ENCODE measurements around the gene CLEC2D.
"Not testable (repeated sequence)": the region's sequence is repeated elsewhere in the genome, so short reads cannot be mapped to it uniquely, and the experiment has no call there.

CLEC2D gene

DNA sequence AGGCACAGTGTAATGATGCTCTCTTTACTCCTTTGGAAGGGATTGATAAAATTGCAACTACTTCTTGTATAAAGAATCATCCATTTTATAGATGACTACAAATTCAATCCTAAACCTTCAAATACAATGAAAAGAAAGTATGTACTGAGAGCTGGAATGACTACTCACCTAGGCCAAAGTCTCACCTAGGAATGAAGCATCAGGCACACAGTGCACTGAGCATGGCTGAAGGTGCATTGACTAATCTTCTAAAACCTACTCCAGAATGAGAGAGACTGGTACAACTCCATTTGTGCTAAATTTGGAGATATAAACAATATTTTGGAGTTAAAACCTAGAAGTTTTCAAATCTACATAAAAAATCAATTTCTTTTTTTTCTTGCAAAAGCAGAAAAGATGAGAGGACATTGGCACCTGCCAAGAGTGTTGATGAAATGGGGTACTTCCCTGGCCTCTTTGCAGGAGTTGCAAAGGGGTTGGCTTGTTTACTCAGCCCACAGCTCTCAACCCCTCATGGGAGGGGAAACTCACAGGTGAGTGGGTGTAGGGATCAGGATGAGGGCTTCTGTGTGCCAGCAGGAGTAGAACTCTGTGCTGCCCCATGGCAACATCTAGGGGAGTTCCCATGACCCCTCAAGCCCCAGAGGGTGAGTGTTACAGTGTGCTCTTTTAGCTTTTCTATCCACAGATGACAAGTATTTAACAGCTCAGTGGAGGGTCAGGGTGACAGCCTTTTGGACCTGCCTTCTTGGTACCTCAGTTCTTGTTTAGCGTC, 32.1 kb downstream of the CLEC2D start:
- DNase-seq = no peak

DNA sequence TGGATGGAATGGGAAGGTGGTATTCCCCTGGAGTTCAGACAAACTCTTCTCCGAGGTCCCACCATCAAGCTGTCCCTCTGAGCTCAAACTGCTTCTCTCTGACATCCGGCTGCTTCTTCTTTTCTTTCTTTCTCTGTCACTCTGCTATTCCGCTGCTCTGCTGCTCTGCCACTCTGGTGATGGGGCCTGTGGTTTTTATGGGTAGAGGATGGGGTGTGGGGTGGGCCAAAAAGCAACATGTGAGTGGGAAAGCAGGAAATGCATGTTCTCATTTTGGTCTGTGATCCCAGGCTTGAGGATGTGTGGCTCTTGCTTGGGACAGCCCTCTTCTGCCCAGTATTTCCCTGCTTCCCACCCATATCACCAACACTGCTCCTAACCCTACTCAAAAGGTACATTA, 32.7 kb downstream of the CLEC2D start:
- no peak for DNase-seq

DNA sequence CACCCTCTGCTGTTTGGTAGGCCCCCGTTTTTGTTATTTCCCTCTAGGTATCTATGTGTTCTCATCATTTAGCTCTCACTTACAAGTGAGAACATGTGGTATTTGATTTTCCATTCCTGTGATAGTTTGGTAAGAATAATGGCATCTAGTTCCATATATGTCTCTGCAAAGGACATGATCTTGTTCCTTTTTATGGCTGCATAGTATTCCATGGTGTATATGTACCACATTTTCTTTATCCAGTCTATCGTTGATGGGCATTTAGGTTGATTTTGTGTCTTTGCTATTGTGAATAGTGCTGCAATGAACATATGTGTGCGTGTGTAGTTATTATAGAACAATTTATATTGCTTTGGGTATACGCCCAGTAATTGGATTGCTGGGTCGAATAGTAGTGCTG, 35.0 kb downstream of the CLEC2D start:
- DNase-seq = not testable (repeated sequence)

DNA sequence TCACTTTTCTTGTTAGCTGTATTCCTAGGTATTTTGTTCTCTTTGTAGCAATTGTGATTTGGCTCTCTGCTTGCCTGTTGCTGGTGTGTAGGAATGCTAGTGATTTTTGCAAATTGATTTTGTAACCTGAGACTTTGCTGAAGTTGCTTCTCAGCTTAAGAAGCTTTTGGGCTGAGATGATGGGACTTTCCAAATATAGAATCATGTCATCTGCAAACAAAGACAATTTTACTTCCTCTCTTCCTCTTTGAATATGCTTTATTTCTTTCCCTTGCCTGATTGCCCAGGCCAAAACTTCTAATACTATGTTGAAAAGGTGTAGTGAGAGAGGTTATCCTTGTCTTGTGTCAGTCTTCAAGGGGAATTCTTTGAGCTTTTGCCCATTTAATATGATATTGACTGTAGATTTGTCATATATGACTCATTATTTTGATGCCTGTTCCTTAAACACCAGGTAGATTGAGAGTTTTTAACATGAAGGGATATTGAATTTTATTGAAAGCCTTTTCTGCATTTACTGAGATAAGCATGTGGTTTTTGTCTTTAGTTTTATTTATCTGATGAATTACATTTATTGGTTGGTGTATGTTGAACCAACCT, 36.7 kb downstream of the CLEC2D start:
- DNase-seq = no peak

DNA sequence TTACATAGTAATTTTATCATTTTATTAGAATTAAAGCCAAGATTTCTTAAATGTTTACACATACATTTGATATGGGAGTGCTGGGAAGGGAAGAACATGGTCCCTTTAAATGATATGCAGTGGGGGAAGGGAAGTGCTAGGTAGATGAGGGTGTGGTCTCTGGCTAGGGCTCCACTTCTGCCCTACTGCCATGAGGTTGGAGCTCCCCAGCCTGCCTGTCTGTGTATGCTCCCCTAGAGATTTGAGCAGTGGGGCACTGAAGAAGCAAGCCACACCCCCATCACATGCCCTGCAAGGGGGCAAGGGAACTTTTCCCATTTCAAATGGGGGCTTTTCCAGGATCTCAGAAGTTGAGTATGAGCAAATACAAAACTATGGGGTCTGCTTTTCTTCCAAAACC, 37.8 kb downstream of the CLEC2D start:
- DNase-seq = no peak

DNA sequence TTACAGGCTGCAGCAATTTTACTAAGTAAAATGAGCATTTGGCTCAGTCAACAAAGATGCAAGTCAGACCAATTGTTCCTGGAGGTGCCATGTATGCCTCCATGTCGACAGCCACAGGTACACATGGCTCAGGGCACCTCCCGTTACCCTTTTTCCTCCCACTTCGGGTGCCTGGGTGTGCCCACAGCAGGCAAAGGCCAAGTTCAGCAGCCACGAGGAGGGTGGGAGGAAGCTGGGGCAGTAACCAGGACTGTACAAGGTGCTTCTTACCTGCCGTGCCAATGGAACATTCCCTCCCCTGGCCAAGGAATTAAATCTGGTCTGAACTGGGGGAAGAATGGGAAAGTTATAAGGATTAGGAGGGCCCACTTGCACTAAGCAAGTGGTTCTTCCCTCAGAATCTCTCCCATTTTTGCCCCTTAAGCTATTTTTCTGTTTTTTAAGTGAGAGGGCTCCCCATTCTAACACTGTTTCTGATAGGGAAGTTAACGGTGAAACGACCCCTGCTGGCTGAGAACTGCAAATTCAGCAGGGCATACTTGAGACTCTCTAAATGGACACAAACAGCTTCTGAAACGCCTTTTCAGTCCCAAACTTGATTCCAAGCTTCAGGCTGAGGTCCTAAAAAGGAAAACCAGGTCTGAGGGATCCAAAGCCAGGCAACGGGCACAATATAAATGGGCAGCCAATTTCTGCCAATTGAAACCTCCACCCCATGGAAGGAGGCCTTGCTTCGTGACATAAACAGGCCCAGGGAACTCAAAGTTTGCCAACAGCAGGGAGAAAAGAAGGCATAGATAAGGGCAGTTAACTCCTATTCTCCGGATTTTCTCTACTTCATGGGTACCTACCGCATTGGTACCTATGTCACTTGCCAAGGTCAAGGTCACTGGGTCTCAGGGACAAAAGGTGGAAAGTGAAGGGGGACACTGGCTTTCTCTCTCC, 38.6 kb downstream of the CLEC2D start:
- DNase-seq = peak; percentile 9

DNA sequence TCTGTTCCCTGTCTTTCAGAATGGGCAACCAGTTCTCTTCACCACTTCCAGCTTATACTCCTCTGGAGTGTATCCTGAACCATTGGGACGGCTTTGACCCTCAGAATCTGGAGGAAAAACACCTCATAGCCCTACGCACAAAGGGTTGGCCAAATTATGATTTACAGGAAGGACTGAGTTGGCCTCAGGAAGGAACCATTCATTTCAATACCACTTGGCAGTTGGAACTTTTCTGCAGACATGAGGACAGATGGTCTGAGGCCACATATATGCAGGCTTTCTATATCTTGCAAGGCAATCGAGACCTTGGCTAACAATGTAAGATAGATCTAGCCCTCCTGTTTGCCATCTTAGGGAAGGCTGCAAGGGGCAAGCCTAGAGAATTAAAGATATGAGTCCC, 39.3 kb downstream of the CLEC2D start:
- DNase-seq = no peak

DNA sequence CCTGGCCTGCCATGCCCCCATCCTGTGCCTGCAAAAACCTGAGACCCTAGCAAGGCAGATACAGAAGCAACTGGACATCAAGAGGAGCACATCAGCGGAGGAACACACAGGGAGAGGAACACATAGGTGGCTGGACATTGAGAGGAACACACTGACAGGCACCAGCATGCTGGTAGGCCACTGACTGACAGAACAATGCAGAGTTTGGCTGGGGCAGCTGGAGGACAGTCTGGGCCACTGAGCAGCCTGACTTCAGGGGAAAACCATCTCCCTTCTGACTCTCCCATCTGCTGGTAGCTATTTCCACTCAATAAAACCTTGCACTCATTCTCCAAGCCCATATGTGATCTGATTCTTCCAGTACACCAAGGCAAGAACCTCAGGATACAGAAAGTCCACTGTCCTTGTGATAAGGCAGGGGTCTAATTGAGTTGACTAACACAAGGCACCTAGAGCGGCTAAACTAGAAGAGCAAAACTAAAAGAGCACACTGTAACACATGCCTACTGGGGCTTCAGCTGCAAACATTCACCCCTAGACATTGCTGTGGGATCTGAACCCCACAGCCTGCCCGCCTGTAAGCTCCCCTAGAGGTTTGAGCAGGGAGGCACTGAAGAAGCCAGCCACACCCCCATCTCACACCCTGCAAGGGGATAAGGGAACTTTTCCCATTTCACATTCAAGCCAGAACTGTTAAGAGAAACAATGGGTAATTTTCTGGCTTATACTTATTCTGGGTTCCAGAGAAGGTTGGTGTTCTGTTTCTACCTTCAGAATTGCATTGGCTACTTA, 41.3 kb downstream of the CLEC2D start:
- DNase-seq = no peak

DNA sequence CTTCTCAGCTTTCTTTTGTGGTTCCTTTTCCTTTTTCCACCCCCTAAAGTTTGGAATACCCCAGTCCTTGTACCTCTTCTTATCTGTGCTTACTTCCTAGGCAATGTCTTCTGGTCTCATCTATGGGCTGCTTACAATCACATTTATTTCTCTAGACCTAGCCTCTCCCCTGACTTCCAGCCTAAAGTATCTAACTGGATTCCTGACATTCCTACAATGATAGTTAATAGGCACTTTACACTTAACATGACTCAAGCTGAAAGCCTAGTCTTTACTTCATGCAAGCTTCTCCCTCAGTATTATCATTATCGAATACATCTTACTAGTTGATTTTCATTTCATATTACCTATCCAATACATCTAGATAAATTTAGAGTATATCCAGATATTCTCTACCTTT, 42.2 kb downstream of the CLEC2D start:
- no peak for DNase-seq

DNA sequence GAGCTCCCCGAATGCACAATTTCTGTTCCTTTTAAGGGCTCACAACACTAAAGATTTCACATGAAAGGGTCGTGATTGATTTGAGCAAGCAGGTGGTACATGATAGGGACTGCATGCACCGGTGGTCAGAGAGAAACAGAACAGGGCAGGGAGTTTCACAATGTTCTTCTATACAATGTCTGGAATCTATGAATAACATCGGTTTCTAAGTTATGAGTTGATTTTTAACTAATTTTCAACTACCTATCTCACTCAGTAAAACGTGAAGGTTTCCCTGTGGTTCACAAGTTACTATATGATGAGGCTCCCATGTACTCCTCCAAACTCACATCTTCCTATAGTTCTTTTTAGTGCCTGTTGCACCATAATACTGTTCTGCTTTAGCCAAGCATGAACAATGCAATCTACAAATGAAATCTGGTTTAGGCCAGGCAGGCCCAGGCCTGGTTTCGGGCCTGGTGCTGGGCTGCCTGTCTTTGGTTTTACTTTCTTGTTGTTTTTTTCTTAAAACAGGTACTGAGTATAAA, 43.6 kb downstream of the CLEC2D start:
- DNase-seq = not testable (repeated sequence)

DNA sequence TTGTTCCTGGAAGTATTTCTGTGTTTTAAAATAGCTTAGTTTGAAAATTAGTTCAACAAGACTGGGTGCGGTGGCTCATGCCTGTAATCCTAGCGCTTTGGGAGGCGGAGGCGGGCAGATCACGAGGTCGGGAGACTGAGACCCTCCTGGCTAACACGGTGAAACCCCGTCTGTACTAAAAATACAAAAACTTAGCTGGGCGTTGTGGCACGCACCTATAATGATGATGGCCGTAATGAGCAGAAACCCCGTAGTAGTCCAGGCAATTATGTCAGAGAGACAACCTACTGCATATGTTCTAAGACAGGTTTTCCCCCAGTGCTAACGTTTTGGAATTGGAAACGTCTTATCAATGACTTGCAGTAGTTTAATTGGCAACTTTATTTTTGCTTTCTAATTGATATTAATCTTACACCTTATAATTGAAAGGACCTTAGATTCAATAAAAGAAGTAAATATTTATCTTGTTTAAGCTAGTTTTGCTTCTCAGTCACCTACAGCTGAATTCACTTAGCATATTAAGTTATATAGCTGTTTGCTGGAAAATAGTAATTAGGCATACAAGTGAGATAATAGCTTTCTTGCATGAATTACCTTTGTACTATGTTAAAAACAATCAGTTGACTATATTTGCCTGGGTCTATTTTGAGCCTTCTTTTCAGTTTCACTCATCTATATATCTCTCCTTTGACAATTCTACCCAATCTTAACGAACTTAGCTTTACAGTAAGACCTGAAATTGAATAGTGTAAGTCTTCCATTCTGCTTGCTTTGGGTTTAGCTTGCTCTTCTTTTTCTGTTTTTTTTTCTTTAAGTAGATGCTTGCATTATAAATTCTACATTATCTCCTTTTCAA, 47.8 kb downstream of the CLEC2D start:
- DNase-seq = no peak

DNA sequence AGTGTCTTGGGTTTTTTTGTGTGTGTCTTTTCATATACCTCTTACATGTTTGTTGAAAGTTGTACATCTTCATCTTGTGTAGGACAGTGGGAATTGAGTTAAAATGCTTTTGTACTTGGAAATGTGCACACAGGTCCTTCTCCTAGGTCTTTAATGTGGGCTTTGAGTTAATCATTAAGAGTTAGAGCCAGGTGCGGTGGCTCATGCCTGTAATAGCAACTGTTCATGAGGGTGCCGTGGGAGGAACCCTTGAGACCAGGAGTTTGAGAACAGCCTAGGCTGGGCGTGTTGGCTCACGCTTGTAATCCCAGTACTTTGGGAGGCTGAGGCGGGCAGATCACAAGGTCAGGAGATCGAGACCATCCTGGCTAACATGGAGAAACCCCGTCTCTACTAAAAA, 49.5 kb downstream of the CLEC2D start:
- no peak for DNase-seq

DNA sequence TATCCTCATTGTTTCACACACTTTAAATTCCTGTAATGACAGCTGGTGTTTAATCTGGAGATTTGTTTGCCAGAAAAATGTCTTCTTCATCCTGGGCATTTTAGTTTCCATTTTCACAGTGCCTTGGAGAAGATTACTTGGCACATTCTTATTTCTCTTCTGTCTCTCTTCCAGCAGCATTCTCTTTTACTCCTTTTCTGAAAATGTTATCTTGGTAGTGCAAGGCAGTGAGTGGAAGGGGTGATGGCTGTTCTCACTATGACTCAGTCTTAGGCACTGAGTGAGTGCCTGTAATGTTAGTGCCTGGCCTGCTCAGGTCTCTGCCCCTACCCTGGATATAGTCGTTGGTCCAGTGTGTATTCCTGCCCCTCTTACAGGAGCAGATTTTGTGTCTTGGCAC, 50.3 kb downstream of the CLEC2D start:
- DNase-seq = no peak

DNA sequence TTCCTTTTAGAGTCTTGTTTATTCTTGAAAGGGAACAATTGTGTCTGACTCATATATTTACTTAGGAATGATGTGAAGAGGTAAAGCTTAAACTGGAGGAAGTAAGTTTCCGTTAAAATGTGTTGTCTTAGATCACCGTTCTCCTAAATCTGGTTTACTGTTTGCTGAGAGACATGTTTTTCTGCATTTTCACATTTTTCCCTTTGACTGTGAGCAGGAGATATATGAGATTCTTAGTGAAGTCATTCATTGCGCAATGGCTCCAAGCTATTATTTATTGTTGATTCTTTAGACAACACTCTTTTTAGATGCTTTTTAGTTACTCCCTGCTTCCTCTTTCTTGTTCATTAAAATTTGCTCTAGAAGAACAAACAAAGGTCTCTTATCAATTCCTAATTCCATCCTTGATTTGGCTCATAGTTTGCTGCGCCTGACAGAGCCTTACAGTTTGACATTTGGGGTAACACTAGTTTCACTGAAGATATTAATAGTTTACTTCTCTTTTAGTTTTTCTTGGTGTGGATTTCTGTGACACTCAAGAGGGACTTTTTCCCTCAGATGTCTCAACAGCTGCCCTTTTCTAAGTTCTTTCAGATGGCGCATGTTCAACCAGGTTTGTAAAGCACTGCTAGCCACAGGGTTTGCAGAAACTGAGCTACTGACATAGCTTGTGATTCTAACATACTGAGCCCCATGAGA, 52.0 kb downstream of the CLEC2D start:
- no peak for DNase-seq

DNA sequence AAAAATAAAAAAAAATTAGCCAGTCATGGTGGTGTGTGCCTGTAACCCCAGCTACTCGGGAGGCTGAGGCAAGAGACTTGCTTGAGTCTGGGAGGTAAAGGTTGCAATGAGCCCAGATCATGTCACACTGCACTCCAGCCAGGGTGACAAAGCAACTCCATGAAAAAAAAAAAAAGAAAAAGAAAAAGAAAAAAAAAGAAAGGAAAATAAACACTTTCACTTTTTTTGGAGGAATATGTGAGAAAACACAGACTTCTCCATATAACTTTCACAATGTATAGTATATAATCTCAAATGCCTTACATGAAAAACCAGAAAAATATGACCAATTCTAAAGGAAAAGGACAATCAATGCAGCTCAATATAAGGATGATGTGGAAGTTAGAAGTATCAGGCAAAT, 54.5 kb downstream of the CLEC2D start:
- DNase-seq = no peak

DNA sequence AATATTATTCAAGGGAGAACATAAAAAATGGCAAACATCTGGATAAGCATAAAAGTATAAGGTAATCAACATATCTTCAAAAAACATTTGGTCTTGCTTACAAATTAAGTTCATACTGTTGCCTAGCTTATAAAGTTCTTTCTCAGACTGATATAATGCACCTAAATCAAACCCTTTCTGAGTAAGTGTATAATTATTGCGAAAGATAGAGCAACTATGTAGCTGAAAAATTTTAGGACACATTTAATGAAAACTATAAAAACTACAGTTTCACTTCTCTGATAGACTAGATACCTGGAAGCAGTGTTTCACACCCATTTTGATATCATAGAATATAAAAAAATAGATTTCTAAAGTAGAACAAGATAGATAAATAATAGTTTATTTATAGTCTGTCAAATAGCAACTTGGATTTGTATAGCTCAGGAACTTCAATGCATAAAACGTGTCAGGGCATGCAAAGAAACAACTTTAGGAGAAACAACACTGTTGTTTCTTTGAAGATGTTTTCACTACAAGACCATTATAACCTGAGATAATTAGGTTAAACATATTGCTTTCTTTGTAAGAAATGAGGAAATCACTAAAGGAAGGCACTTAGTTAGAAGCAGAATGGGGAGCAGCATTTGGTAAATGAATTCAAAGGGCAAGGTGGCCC, 55.8 kb downstream of the CLEC2D start:
- no peak for DNase-seq

DNA sequence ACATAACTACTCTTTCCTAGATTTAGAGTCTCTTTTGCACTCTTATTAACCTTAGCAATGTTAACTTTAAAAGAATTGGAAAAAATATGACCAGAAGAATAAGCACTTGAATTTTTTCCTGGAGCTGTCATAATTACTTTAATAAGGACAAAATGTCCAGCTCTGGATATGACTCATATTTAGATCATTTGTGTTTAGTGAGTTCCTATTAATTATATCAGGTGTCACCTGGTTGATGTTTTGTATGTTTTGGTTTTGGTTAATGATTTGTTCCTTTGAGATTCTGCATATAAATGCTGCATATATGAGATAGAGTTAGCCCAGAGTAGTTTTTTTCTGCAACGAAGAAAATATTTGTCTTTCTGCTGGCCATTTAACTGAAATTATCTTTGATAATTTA, 58.3 kb downstream of the CLEC2D start:
- DNase-seq = no peak

DNA sequence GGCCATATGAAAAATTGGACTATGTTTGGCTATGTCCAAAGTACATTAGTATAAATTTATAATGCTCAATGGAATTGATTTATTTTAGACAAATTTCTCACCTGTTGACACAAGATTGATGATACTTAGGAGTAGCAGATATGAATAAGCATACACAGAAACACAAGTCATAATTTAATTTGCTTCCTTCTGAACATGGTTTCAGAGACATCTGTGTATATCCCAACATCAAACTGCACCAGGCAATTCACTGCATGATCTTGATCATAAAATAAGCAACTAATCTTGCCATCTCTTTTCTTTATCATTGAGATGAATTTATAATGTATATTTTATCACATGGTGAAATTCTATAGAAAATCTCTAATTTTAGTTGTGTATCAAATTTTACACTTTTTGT, 59.6 kb downstream of the CLEC2D start:
- no peak for DNase-seq

DNA sequence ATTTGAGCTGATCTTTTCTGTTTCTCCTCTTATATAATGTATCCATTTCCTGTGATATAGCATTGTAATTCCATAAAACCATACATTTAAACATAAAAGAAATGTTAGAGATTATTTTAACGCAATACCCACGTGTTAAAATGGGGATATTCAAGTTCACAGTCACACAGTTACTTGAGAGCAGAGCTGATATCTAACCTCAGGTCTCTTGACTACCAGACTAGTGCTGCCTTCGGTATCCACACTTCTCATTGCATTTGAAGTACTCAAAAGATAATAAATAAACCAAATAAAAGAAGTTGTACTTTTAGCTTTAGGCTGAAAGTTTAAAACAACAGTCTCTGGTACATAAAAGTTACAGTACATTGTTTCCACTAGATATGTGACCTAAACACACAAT, 60.5 kb downstream of the CLEC2D start:
- DNase-seq = no peak

DNA sequence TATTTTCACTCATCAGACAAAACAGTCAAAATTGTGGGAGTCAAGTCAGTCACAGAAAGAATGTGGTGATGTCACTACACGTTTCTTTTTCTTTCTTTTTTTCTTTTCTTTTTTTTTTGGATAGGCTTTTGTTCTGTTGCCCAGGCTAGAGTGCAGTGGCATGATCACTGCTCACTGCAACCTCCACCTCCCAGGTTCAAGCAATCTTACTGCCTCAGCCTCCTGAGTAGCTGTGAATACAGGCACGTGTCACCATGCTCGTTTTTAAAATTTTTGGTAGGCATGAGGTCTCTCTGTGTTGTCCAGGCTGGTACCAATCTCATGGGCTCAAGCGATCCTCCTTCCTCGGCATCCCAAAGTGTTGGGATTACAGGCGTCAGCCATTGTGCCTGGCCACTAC, 61.1 kb downstream of the CLEC2D start:
- DNase-seq = no peak

DNA sequence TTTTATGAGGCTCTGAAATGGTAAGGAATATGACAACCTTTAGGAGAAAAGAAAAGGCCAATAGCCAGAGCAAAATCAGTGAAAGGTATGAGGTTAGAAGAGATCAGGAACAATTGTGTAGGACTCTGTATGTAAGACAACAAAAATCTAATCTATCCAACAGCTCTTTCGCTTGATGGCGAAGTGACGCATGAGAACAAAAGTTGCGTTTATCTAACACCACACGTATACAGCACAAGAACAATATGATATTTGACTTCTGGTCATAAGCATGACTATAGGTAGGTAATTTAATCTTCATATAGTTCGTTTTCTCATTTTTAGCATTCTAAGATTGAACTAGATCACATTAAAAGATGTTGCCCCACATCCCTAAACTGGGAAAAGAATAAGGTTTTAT, 61.9 kb downstream of the CLEC2D start:
- no peak for DNase-seq
